Lower leg skin (tissue), 3 donors: ENCODE results near the gene CYP27B1.

Experiments used
- POLR2A ChIP-seq, 2 donors: fragments of 450-650 bp; IDR thresholded peaks; one replicate each; pipeline ENCODE4 v1.6.1; 2016 to 2017; ENCODE audit warnings: antibody characterized with exemption in 2 of 2, mild to moderate bottlenecking in 1 of 2, moderate library complexity in 1 of 2
- TF ChIP-seq, protein P1 (sequence below), 3 donors: fragments of 450-650 bp; IDR thresholded peaks; one replicate each; pipeline ENCODE4 v1.5.1; 2016; ENCODE audit warnings: antibody characterized with exemption in 3 of 3, mild to moderate bottlenecking in 3 of 3, moderate library complexity in 2 of 3

DNA sequence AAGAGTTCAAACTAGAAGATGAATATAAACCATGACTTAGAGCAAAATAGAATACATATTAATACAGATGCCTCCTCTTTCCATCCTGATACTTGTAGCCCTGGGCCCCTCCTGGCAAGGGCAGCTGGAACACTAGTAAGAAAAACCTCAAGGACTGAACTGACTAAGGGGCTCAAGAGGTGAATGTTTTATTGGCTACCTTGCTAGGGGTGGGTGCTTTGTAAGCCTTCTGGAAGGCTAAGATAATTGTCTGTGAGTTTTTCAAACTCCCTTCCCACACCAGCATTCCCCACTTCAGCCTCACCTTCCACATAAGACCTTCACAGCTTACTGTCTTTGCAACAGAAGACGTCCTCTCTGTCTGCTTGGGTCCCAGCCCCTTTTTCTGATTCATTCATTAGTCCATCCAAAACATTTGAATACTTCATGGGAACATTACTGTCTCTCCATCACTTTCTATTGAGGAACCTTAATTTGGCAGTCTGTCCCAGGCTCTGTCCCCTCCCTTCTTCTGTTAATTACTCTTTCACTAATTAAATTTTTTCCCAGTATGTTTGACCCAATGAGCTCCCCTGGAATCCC is 13.0 kb downstream of the CYP27B1 start:
- no peak for TF ChIP-seq POLR2A (IDR thresholded peaks at IDR 0.05)
- TF ChIP-seq, protein P1, sequence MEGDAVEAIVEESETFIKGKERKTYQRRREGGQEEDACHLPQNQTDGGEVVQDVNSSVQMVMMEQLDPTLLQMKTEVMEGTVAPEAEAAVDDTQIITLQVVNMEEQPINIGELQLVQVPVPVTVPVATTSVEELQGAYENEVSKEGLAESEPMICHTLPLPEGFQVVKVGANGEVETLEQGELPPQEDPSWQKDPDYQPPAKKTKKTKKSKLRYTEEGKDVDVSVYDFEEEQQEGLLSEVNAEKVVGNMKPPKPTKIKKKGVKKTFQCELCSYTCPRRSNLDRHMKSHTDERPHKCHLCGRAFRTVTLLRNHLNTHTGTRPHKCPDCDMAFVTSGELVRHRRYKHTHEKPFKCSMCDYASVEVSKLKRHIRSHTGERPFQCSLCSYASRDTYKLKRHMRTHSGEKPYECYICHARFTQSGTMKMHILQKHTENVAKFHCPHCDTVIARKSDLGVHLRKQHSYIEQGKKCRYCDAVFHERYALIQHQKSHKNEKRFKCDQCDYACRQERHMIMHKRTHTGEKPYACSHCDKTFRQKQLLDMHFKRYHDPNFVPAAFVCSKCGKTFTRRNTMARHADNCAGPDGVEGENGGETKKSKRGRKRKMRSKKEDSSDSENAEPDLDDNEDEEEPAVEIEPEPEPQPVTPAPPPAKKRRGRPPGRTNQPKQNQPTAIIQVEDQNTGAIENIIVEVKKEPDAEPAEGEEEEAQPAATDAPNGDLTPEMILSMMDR (IDR thresholded peaks at IDR 0.05) = no peak
